ENCODE data around the gene BOLA3. TPM values are rescaled to one million over a fixed set of nuclear protein-coding genes. Genes with fewer than 3 reads are reported as not detected.

The BOLA3 gene
- total RNA-seq, 3 donors from 2014 or later (not counting 1 experiment from before 2014, with no cell fraction given): 8.1 to 13.8 (median 11.9) TPM

GRCh38 chr2:74086021-74086420, 61.7 kb downstream of the BOLA3 start:
- 98% methylated on average over 5 of the region's 6 CpGs for WGBS (ENCODE audit: insufficient coverage)
- no peak overlapping the region for H3K4me3 ChIP-seq (ENCODE audit: low read length)
- Mint-ChIP-seq H3K4me1 (peaks cover 24 to 46% of the 10 kb centered on the region in 2 donors), H3K4me3 (no peak overlapping the region), H3K27me3 (ENCODE audit: low read depth in 2 of 2) (no peaks in the 10 kb centered on the region), H3K27ac (peak overlapping the region in 1 of 2 donors; percentile 30), H3K9me3 (no peaks in the 10 kb centered on the region), H3K36me3 (no peaks in the 10 kb centered on the region)
- H3K36me3 ChIP-seq (ENCODE audit: control insufficient read depth, insufficient read depth, low read length): peaks cover 38% of the 10 kb centered on the region
- no peaks in the 10 kb centered on the region for H3K9me3 ChIP-seq (ENCODE audit: control insufficient read depth, insufficient read depth, low read length)
- no peak for DNase-seq
- no peaks in the 10 kb centered on the region for H3K27me3 ChIP-seq (ENCODE audit: control insufficient read depth, insufficient read depth, low read length)
- H3K4me1 ChIP-seq (ENCODE audit: control insufficient read depth, insufficient read depth, low read length): peaks cover 14% of the 10 kb centered on the region
- H3K27ac ChIP-seq (ENCODE audit: low read length): no peak overlapping the region
- intact Hi-C loops (cut with micrococcal nuclease): no loop called here
- ATAC-seq: no peak
- TF ChIP-seq CTCF (IDR thresholded peaks at IDR 0.05): no peak

Other genes starting within 250 kb of the BOLA3 start
- gene DGUOK, start 221.0 kb downstream of the BOLA3 start, total RNA-seq: 10 to 100 TPM; 47.6 to 56.8 (median 54.8) TPM
- gene TET3, start 163.0 kb downstream of the BOLA3 start, total RNA-seq: 10 to 100 TPM; 40.0 to 47.9 (median 45.3) TPM
- gene MOB1A, start 31.0 kb upstream of the BOLA3 start, total RNA-seq: 100 to 1,000 TPM; 211 to 239 (median 222) TPM
- 10 to 100 TPM; 28.7 to 41.1 (median 40.5) TPM for gene MTHFD2, start 50.7 kb upstream of the BOLA3 start, total RNA-seq
- 1 to 10 TPM; 5.3 to 8.4 (median 8.0) TPM for gene SLC4A5, start 195.5 kb upstream of the BOLA3 start, total RNA-seq
- 100 to 1,000 TPM; 103 to 116 (median 116) TPM for gene DCTN1, start 232.4 kb upstream of the BOLA3 start, total RNA-seq

All from natural killer cell (primary cell).